Measurements from ENCODE around the gene FAM200B.

FAM200B gene

GRCh38 chr4:15738877-15739276 is 57.2 kb downstream of the FAM200B start:
- no peak for DNase-seq

All from activated gamma-delta T cell treated with Interleukin-2 at 50 U/mL for 16 hours (primary cell).